Globus pallidus (tissue), 1 donor: ENCODE results near the gene MED27.
A peak's percentile ranks its signal among the peaks of the same experiment; 100 is the strongest.

ENCODE experiments used
- DNase-seq: peaks from one replicate; pipeline ENCODE4 v3.0.0-alpha.2; 2015; ENCODE audit warnings: low spot score

Gene MED27, protein sequence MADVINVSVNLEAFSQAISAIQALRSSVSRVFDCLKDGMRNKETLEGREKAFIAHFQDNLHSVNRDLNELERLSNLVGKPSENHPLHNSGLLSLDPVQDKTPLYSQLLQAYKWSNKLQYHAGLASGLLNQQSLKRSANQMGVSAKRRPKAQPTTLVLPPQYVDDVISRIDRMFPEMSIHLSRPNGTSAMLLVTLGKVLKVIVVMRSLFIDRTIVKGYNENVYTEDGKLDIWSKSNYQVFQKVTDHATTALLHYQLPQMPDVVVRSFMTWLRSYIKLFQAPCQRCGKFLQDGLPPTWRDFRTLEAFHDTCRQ

DNA sequence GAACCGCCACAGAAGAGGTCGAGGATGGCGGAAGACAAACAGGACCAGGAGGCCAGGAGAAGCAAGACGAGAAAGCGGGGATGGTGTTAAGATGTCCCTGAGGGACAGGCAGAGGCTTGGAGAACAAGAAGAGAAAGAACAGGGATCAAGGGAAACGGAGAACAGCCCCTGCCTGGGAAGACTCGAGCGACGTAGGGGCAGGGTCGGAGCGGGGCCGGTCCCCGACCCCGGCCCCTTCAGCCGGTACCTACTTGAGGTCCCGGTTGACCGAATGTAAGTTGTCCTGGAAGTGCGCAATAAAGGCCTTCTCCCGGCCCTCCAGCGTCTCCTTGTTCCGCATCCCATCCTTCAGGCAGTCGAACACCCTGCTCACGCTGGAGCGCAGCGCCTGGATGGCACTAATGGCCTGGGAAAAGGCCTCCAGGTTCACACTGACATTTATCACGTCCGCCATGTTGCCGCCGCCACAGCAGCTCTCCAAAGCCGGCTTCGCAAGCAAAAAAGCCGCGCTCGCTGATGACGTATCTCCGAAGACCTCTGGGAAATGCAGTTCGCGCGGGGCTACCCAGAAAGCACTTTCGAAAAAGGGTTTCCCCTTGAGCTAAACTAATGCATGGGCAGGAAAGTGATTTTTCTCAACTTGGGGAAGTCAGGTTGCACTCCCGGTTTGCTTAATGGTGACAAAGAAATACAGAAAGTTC, at the start of gene MED27:
MED27 (minus strand) TSS at position 477 of the 701 bp plus-strand sequence; CDS start at position 454, 23 bp downstream.
- DNase-seq: peak; percentile 91

DNA sequence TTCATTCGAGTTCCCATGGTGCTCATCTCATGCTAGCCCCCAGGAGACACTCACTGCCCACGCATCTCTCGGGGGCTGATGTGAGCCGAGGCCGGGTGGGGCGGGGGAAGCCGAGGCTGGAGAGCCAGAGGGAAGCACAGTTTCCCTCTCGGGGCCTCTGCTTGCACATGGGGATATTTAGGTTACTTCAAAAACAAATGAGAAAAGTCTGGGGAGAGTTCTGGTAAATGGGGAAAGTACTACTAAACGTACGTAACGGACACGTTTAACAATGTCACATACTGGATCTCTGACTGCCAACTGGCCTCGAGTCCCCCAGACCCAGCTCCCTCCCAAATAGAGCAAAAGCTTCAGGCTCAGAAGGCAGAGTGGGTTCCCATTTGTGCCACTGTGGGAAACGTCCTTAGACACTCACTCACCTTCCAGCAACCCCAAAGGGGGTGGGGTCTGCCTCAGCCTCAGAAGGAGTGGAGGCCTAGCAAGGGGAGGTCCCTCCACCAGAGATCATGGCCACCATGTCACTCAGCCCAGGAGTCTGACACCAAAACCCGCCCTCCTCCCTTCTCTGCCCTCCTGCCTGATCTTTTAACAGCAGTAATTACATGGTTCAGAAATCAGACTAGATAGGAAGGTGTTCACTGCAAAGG, 48.3 kb upstream of the MED27 start:
- no peak for DNase-seq

DNA sequence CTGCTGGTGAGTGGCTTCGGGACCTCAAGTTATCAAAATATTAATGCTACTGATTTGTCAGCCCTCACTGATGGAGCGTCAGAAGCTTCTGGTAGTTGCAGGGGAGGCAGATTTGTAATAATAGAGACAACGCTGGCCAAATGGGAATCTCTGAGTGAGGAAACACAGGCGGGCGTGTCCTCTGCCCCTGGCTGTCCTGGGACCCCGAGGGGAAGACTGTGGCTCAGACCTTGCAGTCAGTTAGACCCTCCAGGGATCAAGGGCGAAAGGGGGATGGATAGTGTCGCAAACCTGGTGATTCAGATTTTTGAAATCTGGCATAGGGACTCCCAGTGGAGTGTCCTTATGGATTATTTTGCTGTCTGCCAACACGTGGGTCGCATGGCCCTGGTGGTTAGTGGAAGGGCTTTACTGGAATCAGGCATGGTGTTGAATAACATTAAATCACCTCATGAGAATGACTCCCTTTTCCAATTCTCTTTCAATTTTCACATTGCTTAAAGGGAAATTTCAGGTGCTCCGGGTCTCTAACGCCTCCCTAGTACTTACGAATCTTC, 47.1 kb upstream of the MED27 start:
- DNase-seq: no peak

DNA sequence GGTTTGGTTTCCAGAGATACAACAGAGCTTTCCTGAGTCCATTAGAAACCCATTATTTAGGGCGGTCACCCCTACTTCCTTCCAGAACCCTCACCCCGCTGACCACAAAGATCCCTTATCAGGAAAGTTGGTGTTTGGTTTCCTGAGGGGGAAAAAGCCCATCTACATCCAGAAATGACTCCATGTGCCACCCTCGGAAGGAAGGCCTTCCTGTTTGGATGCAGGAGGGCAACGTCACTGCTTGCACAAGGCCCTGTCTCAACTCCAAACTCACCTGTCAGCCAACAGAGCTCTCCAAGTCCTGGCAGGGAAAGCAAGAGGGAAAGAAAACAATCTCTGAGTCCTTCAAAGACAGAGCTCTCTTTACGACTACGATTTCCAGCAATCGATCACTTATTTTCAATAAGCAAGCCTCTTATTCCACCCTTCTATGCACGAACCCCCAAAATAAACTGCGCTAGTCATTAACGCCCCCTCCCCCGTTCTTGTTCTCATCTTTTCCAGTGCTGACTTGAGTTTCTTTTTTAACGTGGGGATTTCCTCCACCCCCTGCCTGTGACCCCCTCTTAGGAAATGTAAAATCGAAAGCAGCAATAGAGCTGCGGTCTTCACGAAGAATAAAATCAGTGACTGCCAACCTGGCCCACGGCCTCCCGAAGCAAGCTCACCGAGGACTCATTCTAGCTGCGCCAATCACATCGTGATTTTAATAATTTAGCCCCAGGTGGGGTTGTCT, 46.4 kb upstream of the MED27 start:
- DNase-seq: no peak

DNA sequence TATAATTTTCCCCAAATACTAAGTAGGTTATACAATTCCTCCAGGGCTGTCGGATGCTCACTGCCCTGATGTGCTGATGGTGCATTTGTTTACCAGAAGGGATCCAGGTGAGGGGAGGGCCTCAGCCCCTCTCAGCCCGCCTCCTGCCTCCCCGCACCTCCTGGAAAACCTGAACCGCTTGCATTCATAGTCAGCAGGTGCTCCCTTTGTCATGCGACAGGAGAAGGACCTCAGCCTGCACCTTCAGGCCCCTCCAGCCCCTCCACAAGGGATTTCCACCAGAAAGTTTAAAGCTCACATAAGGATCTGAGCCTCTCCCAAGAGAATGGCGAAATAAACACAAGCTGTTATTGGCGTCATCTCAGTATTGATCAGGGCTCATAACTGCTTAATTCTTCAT, 45.7 kb upstream of the MED27 start:
- DNase-seq: no peak

DNA sequence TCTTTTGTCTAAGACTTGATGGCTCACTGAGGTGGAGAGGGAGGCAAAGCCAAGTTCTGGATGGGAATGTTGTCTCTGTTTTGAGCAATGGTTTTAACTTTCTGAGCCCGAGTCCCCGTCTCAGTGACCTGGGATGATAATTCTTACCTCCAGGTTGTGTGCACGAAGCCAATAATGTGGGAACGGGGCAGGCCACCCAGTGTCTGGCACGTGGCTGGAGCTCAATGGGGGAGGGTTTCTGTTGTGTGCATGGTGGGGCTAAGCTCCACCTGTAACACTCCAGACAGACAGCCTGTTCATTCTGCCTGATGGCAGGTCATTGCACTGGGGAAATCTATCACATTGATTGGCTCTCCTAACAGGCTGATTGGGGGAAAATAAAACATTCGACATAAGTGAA, 45.1 kb upstream of the MED27 start:
- DNase-seq: no peak

DNA sequence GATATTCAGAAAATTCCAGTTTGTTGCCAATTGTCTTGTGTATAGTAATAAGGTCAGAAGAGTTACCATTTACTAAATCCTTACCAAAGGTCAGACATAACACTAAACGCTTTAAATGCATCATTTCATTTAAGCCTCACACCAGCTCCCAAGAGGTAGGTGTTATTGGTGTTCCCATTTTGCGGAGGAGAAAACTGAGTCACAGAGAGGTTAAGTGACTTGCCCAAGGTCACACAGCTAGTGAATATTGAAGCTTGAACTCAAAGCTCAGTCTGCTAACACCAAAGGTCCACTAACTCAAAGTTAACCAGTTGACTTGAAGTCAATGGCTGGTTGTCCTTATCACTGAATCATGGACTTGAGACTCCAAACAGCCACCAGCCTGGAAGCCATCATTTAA, 41.4 kb upstream of the MED27 start:
- no peak for DNase-seq

DNA sequence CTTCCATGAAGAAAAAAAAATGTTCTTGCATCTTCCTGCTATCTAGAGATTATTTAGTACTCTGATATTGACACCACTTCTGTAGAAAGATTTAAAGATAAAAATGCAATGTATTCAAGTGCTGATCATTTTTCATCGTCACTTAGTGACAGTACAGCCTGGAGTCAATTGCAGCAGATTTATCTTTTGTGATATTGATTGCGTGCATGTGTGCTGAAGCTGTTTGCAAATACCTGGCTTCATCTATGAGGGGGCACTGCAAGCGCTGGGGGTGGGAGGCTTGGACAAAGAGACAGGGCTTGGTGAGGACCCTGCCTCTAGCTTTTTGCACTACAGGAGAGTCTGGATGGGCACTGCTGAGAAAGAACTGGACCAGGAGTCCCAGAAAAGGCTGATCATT, 38.0 kb upstream of the MED27 start:
- no peak for DNase-seq

DNA sequence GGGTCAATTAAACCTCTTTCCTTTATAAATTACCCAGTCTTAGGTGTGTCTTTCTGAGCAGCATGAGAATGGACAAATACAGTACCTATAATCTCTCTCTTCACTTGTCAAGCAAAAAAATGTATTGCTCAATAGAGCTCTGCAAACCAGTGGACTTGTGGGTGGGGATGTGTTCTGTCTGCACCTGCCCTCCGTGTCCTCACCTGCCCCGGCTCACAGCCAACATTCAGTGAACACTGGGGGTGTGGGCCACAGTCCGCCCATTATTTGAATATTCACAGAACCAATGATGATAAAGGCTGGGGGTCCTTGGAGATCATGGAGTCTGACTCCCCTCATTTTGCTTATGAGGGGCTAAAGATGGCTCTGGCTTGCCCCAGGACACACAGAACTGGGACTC, 36.9 kb upstream of the MED27 start:
- DNase-seq: no peak

DNA sequence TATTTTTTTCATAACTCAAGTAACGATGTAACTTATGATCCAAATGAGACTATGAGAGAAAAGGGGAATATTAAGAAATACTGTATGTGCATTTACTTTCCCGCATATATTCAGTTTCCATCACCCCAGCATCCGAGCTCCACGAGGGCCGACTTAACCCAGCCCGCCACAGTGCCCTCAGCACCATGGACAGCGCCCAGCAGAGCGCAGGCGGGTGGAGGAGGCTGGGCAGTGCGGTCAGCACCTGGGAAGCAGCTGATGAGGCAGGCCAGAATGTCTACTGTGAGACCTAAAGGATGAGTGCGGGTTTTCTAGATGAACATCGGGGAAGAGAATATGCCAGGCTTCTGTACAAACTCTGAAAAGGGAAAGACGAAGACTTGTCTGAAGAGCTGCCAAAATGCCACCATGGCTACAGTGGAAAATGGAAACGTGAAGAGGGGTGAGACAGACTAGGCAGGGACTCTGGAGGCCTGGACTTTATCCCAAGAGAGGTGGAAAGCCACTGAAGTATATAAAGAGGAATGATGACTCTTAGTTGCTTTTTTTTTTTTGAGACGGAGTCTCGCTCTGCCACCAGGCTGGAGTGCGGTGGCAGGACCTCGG, 34.5 kb upstream of the MED27 start:
- peak; percentile 64 for DNase-seq

DNA sequence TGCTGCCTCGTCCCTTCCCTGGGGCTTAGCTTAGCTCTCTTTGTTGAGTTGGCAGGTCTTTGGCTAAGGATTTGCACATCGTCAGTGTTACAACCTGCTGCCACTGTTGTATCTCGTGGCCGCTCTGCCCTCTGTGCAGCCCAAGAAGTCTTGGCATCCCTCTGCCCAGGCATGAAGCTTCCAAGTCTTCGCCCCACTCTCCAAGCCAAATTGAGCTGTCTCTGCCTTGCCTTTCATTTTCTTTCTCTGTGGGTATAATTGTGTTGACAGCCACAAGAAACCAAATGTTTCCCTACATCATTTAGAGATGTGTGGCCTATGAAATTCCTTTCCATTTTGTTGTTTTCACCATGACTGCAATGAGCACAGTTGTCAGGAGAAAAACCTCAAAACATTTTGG, 29.6 kb upstream of the MED27 start:
- DNase-seq: no peak

DNA sequence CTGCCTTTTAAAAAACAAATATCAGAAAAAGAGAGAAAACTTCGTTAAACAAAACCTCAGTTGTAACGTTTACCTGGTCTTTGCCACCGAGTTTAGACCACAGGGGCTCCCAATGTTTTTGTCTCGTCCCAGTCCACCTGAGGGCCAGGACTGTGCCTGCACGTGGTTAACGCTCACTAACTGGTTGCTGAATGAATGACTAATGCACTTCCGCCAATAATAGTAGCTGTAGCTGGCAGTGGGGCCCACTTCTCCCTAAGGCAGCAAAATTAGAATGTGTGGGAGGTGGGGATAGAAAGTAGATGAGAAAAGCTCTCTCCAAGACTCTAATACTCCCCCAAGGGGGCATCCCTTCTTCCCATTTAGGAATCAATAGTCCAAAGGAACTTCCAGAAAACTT, 29.1 kb upstream of the MED27 start:
- no peak for DNase-seq

DNA sequence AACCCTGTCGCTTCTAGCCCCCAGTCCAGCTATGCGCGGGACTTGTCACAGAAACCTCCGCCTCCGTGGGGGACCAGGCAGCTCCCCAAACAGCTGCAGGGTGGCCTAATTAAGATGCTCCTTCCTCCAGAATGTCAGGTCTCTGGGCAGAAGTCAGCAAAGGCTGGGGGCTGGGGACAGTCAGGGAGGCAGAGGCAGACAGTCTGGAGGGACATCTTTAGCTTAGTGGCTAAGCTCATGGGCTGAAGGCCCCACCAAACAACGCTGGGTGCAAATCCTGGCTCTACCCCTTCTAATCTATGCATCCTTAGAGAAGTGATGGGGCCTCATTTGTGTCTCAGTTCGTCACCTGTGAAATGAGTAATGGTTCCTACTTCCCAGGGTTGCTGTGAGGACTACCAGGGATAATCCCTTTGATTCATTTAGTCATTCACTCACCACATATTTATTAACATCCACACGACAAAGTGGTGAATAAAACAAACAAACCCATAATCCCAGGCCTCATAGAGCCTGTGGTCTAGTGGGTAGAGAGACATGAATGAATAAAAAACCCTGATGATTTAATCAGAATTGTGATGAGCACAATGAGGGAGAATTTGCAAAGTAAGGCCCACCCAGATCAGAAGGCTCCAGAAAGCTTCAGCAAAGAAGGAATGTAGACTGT, 20.2 kb upstream of the MED27 start:
- DNase-seq: no peak

DNA sequence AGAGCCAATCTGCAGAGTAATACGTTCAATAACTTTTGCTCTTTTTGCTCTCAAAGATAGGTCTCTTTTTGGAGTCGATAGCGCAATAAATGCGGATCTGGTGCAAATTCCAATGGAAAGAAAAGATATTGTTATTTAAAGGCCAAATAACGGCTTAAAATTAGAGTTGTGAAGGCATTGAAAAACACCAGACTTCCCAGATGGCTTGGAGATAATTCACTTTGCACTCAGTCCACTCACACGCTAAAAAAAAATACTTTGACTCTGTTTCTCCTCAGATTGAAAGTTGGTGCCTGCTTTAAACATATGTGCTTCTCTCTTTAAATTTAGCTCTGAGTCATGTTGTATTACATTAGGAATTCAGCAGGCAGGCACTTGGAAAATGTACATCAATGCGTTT, 19.5 kb upstream of the MED27 start:
- no peak for DNase-seq

DNA sequence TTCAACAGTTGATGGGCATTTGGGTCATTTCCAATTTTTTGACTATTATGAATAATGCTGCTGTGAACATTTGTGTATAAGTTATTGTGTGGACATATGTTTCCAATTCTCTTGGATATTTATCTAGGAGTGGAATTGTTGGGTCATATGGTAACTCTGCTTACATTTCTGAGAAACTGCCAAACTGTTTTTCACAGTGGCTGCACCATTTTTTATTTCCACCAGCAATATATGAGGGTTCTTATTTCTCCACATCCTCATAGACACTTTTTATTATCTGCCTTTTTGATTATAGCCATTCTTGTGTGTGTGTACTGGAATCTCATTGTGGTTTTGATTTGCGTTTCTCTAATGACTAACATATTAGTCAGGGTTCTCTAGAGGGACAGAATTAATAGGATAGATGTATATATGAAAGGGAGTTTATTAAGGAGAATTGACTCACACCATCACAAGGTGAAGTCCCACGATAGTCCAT, 14.7 kb upstream of the MED27 start:
- DNase-seq: no peak

DNA sequence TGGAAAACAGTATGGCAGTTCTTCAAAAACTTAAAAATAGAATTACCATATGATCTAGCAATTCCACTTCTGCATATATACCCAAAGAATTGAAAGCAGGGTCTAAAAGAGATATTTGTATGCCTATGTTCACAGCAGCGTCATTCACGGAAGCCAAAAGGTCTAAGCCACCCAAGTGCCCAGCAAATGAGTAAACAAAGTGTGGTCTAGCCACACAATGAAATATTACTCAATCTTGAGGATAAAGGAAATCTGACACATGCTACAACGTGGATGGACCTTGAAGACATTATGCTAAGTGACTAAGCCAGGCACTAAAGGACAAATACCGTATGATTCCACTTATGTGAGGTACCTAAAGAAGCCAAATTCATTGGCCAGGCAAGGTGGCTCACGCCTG, 11.1 kb upstream of the MED27 start:
- DNase-seq: no peak

DNA sequence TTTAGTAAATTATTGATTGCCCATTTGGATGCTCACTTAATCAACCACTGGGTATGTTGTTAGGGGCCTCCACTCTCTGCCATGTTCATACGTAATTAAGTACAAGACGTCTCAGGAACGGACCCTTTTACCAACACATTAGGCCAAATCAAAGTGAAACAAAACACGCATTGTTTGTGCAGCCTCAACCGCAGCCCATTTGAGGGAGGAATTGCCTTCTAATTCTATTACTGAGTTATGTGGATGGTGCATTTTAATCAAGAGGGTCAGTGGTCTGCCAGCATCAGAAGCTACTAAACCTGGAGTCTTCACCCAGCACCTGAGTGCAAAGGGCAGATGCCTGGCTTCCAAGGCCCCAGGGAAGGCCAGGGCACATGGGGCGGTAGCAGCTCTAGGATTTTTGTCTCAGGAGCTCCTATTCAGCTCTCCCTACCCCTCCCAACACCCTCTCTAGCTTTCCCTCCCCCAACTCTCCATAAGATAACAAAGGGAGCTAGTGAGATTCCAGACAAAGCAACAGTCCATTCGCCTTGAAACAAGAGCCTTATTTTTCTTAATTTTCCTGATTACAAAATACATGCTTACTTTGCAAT, 7.9 kb upstream of the MED27 start:
- peak; percentile 87 for DNase-seq

DNA sequence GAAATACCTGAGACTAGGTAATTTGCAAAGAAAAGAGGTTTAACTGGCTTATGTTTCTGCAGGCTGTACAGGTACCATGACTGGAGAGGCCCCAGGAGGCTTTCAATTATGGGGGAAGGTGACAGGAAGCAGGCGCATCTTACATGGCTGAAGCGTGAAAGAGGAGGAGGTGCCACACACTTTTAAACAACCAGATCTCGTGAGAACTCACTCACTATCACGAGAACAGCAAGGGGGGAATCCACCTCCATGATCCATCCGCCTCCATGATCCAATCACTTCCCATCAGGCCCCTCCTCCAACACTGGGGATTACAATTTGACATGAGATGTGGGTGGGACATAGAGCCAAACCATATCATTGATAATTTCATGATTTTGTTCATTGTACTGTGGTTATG, 2.5 kb upstream of the MED27 start:
- DNase-seq: no peak

DNA sequence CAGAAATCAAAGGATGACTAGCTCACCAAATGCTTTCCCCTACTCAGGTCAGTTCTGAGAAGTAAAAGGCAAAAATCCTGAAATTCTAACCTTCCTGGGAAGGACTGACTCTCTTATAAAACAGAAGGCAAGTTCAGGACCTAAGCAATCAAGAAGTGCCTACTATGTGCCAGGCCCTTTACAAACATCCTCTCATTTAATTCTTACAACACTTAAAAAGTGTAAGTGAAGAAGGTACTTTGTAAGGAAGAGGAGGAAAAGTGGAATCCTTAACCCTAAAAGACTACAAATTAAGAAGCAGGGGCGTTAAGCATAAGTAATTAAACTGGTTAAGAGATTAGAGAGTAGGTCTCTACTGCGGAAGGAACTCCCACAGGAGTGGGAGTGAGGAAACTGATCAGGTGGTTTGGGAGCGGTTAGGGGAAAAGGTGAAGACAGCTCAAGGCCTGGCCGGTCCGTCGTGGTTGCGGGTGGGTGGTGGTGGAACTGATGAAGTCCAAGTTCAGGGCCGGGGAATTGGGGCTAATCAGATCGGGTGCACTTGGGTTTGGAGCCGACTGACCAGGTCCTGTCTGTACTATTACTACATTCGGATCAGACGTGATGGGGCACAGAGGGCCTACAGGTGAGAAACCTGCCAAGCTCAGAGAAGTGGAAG, 839 bp downstream of the MED27 start:
- DNase-seq: no peak
